ENCODE measurements around the gene PCDH9. TPM values are rescaled to one million over a fixed set of nuclear protein-coding genes. Genes with fewer than 3 reads are reported as not detected.
A peak's percentile ranks its signal among the peaks of the same experiment; 100 is the strongest.

Gene PCDH9
- total and polyA plus RNA-seq, 7 experiments from 2014 or later: 0.08 to 1.3 (median 0.21) TPM

DNA sequence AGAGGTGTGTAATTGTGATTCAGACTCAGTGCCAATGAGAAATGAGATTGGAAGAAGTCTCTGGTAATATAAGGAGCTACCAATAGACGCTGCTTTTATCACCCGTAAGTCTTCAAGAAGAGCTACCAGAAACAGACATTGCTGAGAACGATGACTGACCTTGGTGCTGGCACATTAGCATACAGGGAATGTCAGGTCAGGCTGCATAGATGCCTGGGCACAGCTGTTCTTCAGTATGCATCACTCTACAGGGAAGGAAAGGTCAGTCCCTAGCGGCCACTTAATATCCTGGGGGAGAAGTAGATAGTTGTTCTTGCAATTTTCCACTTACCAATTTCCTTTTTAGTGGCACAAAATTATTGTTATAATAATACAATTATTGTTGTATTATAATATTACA is 380.4 kb downstream of the PCDH9 start:
- ChIA-PET CTCF (no interaction called here), POLR2A (no interaction called here)
- ATAC-seq: no peak
- no peaks in the 10 kb centered on the region for H3K4me1 Mint-ChIP-seq
- Histone ChIP-seq H3K9me3 (ENCODE audit: control insufficient read depth in 2 of 3, low read length in 3 of 3) (no peaks in the 10 kb centered on the region), H3K27ac (ENCODE audit: low read depth, low read length) (no peak overlapping the region), H3K4me1 (ENCODE audit: control insufficient read depth in 2 of 2, insufficient read depth in 2 of 2, low read length in 2 of 2) (no peaks in the 10 kb centered on the region), H3K4me3 (ENCODE audit: low read length) (no peak overlapping the region), H3K36me3 (ENCODE audit: control insufficient read depth in 2 of 3, insufficient read depth in 3 of 3, low read length in 3 of 3) (no peaks in the 10 kb centered on the region), H3K27me3 (ENCODE audit: control insufficient read depth in 2 of 2, insufficient read depth in 2 of 2, low read length in 2 of 2) (no peaks in the 10 kb centered on the region)
- peaks cover 0 to 3% (median 0%) of the 10 kb centered on the region in 5 donors for H3K36me3 Mint-ChIP-seq
- peak overlapping the region in 1 of 9 donors; percentile 38 for H3K27ac Mint-ChIP-seq
- DNase-seq: no peak
- H3K4me3 Mint-ChIP-seq: no peak overlapping the region
- no peaks in the 10 kb centered on the region for H3K27me3 Mint-ChIP-seq
- intact Hi-C loops (cut with micrococcal nuclease): no loop called here
- H3K9me3 Mint-ChIP-seq: peaks cover 0 to 10% (median 0%) of the 10 kb centered on the region in 11 donors

- no peaks in the 10 kb centered on the region for H3K9me3 ChIP-seq (ENCODE audit: control insufficient read depth in 2 of 3, low read length in 3 of 3)
- no peaks in the 10 kb centered on the region for H3K36me3 ChIP-seq (ENCODE audit: control insufficient read depth in 2 of 3, insufficient read depth in 3 of 3, low read length in 3 of 3)
- ATAC-seq (no peak), DNase-seq (no peak)
- CTCF ChIA-PET: no interaction called here
- Mint-ChIP-seq H3K4me1 (no peaks in the 10 kb centered on the region), H3K4me3 (no peak overlapping the region), H3K36me3 (peaks cover 0 to 3% (median 0%) of the 10 kb centered on the region in 5 donors), H3K27me3 (no peaks in the 10 kb centered on the region), H3K9me3 (peaks cover 0 to 9% (median 0%) of the 10 kb centered on the region in 11 donors), H3K27ac (no peak overlapping the region)
- no peaks in the 10 kb centered on the region for H3K27me3 ChIP-seq (ENCODE audit: control insufficient read depth in 2 of 2, insufficient read depth in 2 of 2, low read length in 2 of 2)
- POLR2A ChIA-PET: no interaction called here
- no peak overlapping the region for H3K27ac ChIP-seq (ENCODE audit: low read depth, low read length)
- H3K4me1 ChIP-seq (ENCODE audit: control insufficient read depth in 2 of 2, insufficient read depth in 2 of 2, low read length in 2 of 2): no peaks in the 10 kb centered on the region
- H3K4me3 ChIP-seq (ENCODE audit: low read length): no peak overlapping the region
- intact Hi-C loops (cut with micrococcal nuclease): no loop called here
Observed at GRCh38 chr13:66847541-66847940, 382.6 kb downstream of the PCDH9 start.

DNA sequence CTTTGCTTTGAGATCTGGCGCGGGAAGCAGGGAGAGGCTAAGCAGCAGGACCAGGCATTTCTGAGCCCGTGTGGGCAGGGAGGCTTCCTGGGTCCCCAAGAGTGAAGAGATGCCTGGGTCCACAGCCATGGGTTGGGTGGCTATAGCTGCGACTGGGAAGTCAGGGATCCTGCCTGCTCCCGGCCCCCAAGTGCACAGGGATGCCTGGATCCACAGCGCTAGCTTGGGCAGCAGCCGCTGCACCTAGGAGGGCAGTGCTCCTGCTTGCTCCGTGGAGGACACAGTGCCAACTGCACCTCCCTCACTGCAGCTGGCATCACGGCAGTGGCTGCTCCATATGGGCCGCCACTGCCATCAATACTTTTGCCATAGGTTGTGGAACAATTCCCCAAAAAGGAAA is 384.7 kb downstream of the PCDH9 start:
- Histone ChIP-seq H3K4me1 (ENCODE audit: control insufficient read depth in 2 of 2, insufficient read depth in 2 of 2, low read length in 2 of 2) (no peaks in the 10 kb centered on the region), H3K27me3 (ENCODE audit: control insufficient read depth in 2 of 2, insufficient read depth in 2 of 2, low read length in 2 of 2) (no peaks in the 10 kb centered on the region), H3K27ac (ENCODE audit: low read depth, low read length) (no peak overlapping the region), H3K9me3 (ENCODE audit: control insufficient read depth in 2 of 3, low read length in 3 of 3) (no peaks in the 10 kb centered on the region), H3K4me3 (ENCODE audit: low read length) (no peak overlapping the region), H3K36me3 (ENCODE audit: control insufficient read depth in 2 of 3, insufficient read depth in 3 of 3, low read length in 3 of 3) (no peaks in the 10 kb centered on the region)
- peaks cover 0 to 8% (median 0%) of the 10 kb centered on the region in 11 donors for H3K9me3 Mint-ChIP-seq
- DNase-seq (no peak), ATAC-seq (peak; percentile 14)
- H3K4me1 Mint-ChIP-seq: no peaks in the 10 kb centered on the region
- POLR2A ChIA-PET: no interaction called here
- no peak overlapping the region for H3K27ac Mint-ChIP-seq
- H3K36me3 Mint-ChIP-seq: peaks cover 0 to 3% (median 0%) of the 10 kb centered on the region in 5 donors
- intact Hi-C loops (cut with micrococcal nuclease): no loop called here
- CTCF ChIA-PET: no interaction called here
- H3K27me3 Mint-ChIP-seq: no peaks in the 10 kb centered on the region
- H3K4me3 Mint-ChIP-seq: no peak overlapping the region

DNA sequence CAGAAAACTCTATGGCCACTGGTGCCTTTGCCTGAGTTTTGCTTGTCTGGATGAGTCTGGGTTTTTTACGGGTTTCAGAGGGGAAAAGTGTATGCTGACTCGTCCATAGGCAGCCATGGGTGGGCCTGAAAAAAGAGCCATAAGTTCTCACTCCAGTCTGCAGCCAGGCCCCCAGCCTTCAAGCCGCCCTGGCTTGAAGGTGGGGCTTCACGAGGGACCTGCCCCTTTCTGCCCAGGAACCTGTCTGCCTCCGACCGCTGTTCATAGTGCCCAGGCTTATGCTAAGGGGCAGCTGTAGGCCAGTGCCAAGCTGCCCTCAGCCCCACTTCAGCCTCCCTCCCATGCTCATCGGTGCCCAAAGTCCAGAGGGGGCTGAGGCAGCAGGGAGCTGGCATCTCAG is 385.2 kb downstream of the PCDH9 start:
- H3K27me3 Mint-ChIP-seq: no peaks in the 10 kb centered on the region
- H3K4me1 Mint-ChIP-seq: no peaks in the 10 kb centered on the region
- H3K27me3 ChIP-seq (ENCODE audit: control insufficient read depth in 2 of 2, insufficient read depth in 2 of 2, low read length in 2 of 2): no peaks in the 10 kb centered on the region
- H3K9me3 Mint-ChIP-seq: peaks cover 0 to 8% (median 0%) of the 10 kb centered on the region in 11 donors
- no peak overlapping the region for H3K4me3 Mint-ChIP-seq
- DNase-seq (no peak), ATAC-seq (peak; percentile 12)
- CTCF ChIA-PET: no interaction called here
- intact Hi-C loops (cut with micrococcal nuclease): no loop called here
- H3K36me3 ChIP-seq (ENCODE audit: control insufficient read depth in 2 of 3, insufficient read depth in 3 of 3, low read length in 3 of 3): no peaks in the 10 kb centered on the region
- H3K27ac ChIP-seq (ENCODE audit: low read depth, low read length): no peak overlapping the region
- H3K4me1 ChIP-seq (ENCODE audit: control insufficient read depth in 2 of 2, insufficient read depth in 2 of 2, low read length in 2 of 2): no peaks in the 10 kb centered on the region
- no peak overlapping the region for H3K4me3 ChIP-seq (ENCODE audit: low read length)
- H3K36me3 Mint-ChIP-seq: peaks cover 0 to 3% (median 0%) of the 10 kb centered on the region in 5 donors
- no peak overlapping the region for H3K27ac Mint-ChIP-seq
- POLR2A ChIA-PET: no interaction called here
- H3K9me3 ChIP-seq (ENCODE audit: control insufficient read depth in 2 of 3, low read length in 3 of 3): no peaks in the 10 kb centered on the region

- POLR2A ChIA-PET: no interaction called here
Observed at GRCh38 chr13:66842766-66843165, 387.4 kb downstream of the PCDH9 start.

DNA sequence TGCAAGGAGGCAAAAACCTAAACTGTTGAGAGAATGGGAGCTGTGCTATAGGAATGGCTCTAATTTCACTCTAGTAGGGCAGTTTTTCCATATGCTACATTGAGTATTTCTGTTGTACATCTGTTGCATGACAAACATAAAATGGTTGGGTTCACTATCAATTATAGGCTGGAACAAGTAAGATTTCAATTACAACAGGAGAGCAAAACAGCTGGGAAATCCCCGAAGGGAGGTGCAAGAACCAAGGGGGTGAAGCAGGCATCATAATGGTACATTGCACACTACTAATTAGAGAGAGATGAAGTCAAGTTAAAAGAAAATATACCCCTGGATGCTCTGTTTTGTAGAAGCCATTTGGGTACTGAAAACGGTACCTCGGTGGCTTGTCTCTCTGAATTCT is 389.5 kb downstream of the PCDH9 start:
- H3K36me3 ChIP-seq (ENCODE audit: control insufficient read depth in 2 of 3, insufficient read depth in 3 of 3, low read length in 3 of 3): no peaks in the 10 kb centered on the region
- no peaks in the 10 kb centered on the region for H3K4me1 Mint-ChIP-seq
- H3K9me3 ChIP-seq (ENCODE audit: control insufficient read depth in 2 of 3, low read length in 3 of 3): no peaks in the 10 kb centered on the region
- H3K4me3 Mint-ChIP-seq: no peak overlapping the region
- H3K4me3 ChIP-seq (ENCODE audit: low read length): no peak overlapping the region
- no peaks in the 10 kb centered on the region for H3K4me1 ChIP-seq (ENCODE audit: control insufficient read depth in 2 of 2, insufficient read depth in 2 of 2, low read length in 2 of 2)
- H3K9me3 Mint-ChIP-seq: peaks cover 0 to 6% (median 0%) of the 10 kb centered on the region in 11 donors
- no peaks in the 10 kb centered on the region for H3K36me3 Mint-ChIP-seq
- ChIA-PET CTCF (interaction anchor here (0.7 kb wide), 1 partner anchor 13 kb away, joined by 3 read pairs; no protein-coding TSS in a partner anchor), POLR2A (no interaction called here)
- H3K27ac ChIP-seq (ENCODE audit: low read depth, low read length): no peak overlapping the region
- intact Hi-C loops (cut with micrococcal nuclease): no loop called here
- DNase-seq: no peak
- H3K27ac Mint-ChIP-seq: no peak overlapping the region
- H3K27me3 Mint-ChIP-seq: no peaks in the 10 kb centered on the region
- H3K27me3 ChIP-seq (ENCODE audit: control insufficient read depth in 2 of 2, insufficient read depth in 2 of 2, low read length in 2 of 2): no peaks in the 10 kb centered on the region
- ATAC-seq: no peak

More at GRCh38 chr13:66842766-66843165, 387.4 kb downstream of the PCDH9 start:
- Mint-ChIP-seq H3K27ac (no peak overlapping the region), H3K9me3 (peaks cover 0 to 4% (median 0%) of the 10 kb centered on the region in 11 donors), H3K27me3 (no peaks in the 10 kb centered on the region), H3K36me3 (no peaks in the 10 kb centered on the region), H3K4me3 (no peak overlapping the region), H3K4me1 (no peaks in the 10 kb centered on the region)
- intact Hi-C loops (cut with micrococcal nuclease): no loop called here
- CTCF ChIA-PET: no interaction called here
- Histone ChIP-seq H3K27me3 (ENCODE audit: control insufficient read depth in 2 of 2, insufficient read depth in 2 of 2, low read length in 2 of 2) (no peaks in the 10 kb centered on the region), H3K27ac (ENCODE audit: low read depth, low read length) (no peak overlapping the region), H3K4me1 (ENCODE audit: control insufficient read depth in 2 of 2, insufficient read depth in 2 of 2, low read length in 2 of 2) (no peaks in the 10 kb centered on the region), H3K36me3 (ENCODE audit: control insufficient read depth in 2 of 3, insufficient read depth in 3 of 3, low read length in 3 of 3) (no peaks in the 10 kb centered on the region), H3K4me3 (ENCODE audit: low read length) (no peak overlapping the region), H3K9me3 (ENCODE audit: control insufficient read depth in 2 of 3, low read length in 3 of 3) (no peaks in the 10 kb centered on the region)
- DNase-seq (no peak), ATAC-seq (no peak)

- Mint-ChIP-seq H3K9me3 (peaks cover 0 to 4% (median 0%) of the 10 kb centered on the region in 11 donors), H3K27me3 (no peaks in the 10 kb centered on the region), H3K27ac (no peak overlapping the region), H3K4me1 (no peaks in the 10 kb centered on the region), H3K4me3 (no peak overlapping the region), H3K36me3 (no peaks in the 10 kb centered on the region)
- Histone ChIP-seq H3K36me3 (ENCODE audit: control insufficient read depth in 2 of 3, insufficient read depth in 3 of 3, low read length in 3 of 3) (no peaks in the 10 kb centered on the region), H3K9me3 (ENCODE audit: control insufficient read depth in 2 of 3, low read length in 3 of 3) (no peaks in the 10 kb centered on the region), H3K27ac (ENCODE audit: low read depth, low read length) (no peak overlapping the region), H3K4me1 (ENCODE audit: control insufficient read depth in 2 of 2, insufficient read depth in 2 of 2, low read length in 2 of 2) (no peaks in the 10 kb centered on the region), H3K27me3 (ENCODE audit: control insufficient read depth in 2 of 2, insufficient read depth in 2 of 2, low read length in 2 of 2) (no peaks in the 10 kb centered on the region), H3K4me3 (ENCODE audit: low read length) (no peak overlapping the region)
- intact Hi-C loops (cut with micrococcal nuclease): no loop called here
- DNase-seq (no peak), ATAC-seq (no peak)
- CTCF ChIA-PET: no interaction called here
- POLR2A ChIA-PET: no interaction called here
Observed at GRCh38 chr13:66837246-66837645, 392.9 kb downstream of the PCDH9 start.
